H1 (cell line): ENCODE data around the gene MAPK8IP3. TPM values are rescaled to one million over a fixed set of nuclear protein-coding genes. Genes with fewer than 3 reads are reported as not detected.

Experiments
- BCL11A ChIP-seq, 2 experiments: IDR thresholded peaks; one replicate each; pipeline ENCODE4 v1.6.1; 2011; ENCODE audit warnings: low read depth in 2 of 2, low read length in 2 of 2, mild to moderate bottlenecking in 2 of 2
- BRCA1 ChIP-seq: IDR thresholded peaks from 2 replicates; pipeline ENCODE4 v1.6.1; 2012; ENCODE audit warnings: low read depth, low read length, improper control_type of control experiment
- CBX5 ChIP-seq: fragments of 300-800, 300-1000 bp; sonication (generic); IDR thresholded peaks from 2 replicates; pipeline ENCODE4 v1.7.1; 2016; ENCODE audit warnings: antibody characterized with exemption, low read length, low read depth
- CHD2 ChIP-seq: IDR thresholded peaks from 2 replicates; pipeline ENCODE4 v1.6.1; 2012; ENCODE audit warnings: low read length, improper control_type of control experiment
- CREB1 ChIP-seq: IDR thresholded peaks from 2 replicates; pipeline ENCODE4 v1.6.1; 2012; ENCODE audit warnings: inconsistent platforms
- CTCF ChIP-seq, 3 experiments: IDR thresholded peaks; 1 replicate in 2 of 3; 2 replicates in 1 of 3; pipeline versions ENCODE4 v1.5.1 to v1.6.1; 2011; ENCODE audit warnings: low read length in 3 of 3, mild to moderate bottlenecking in 3 of 3, inconsistent platforms in 2 of 3, low read depth in 1 of 3, moderate library complexity in 1 of 3; ENCODE audit not compliant: insufficient read depth in 1 of 3; ENCODE audit errors: control extremely low read depth in 1 of 3
- EZH2 ChIP-seq: fragments of 200-600 bp; sonication (generic); IDR thresholded peaks from 2 replicates; pipeline ENCODE4 v1.7.1; 2012; ENCODE audit warnings: low read depth, mild to moderate bottlenecking, moderate library complexity, low read length, inconsistent platforms; ENCODE audit not compliant: severe bottlenecking
- HDAC2 ChIP-seq, 2 experiments: fragments of 300-600 bp in 1 of 2; sonication (generic) in 1 of 2; IDR thresholded peaks; 2 replicates each; pipeline ENCODE4 v1.6.1; 2011 to 2012; ENCODE audit warnings: low read depth in 2 of 2, low read length in 2 of 2, mild to moderate bottlenecking in 2 of 2, moderate library complexity in 2 of 2, borderline replicate concordance in 1 of 2, inconsistent platforms in 1 of 2
- HDAC6 ChIP-seq: IDR thresholded peaks from one replicate; pipeline ENCODE4 v1.7.1; 2012; ENCODE audit warnings: low read depth, mild to moderate bottlenecking, inconsistent platforms, low read length, moderate library complexity
- JUN ChIP-seq: IDR thresholded peaks from 2 replicates; pipeline ENCODE4 v1.6.1; 2011; ENCODE audit warnings: low read depth, mild to moderate bottlenecking, improper control_type of control experiment, low read length
- MAFK ChIP-seq: IDR thresholded peaks from 2 replicates; pipeline ENCODE4 v1.6.1; 2012; ENCODE audit warnings: low read depth, mild to moderate bottlenecking, improper control_type of control experiment, low read length
- MAX ChIP-seq: IDR thresholded peaks from 2 replicates; pipeline ENCODE4 v1.6.1; 2012; ENCODE audit warnings: inconsistent platforms
- NRF1 ChIP-seq: IDR thresholded peaks from 2 replicates; pipeline ENCODE4 v1.6.1; 2011; ENCODE audit warnings: mild to moderate bottlenecking, low read depth, low read length, improper control_type of control experiment
- PHF8 ChIP-seq: fragments of 200-600 bp; sonication (generic); conservative IDR thresholded peaks from 2 replicates; pipeline ENCODE4 v1.7.1; 2012; ENCODE audit warnings: low read depth, mild to moderate bottlenecking, inconsistent platforms, low read length, moderate library complexity
- RBBP5 ChIP-seq: IDR thresholded peaks from 2 replicates; pipeline ENCODE4 v1.7.1; 2012; ENCODE audit warnings: low read depth, mild to moderate bottlenecking, inconsistent platforms, low read length, moderate library complexity, borderline replicate concordance
- SP1 ChIP-seq: IDR thresholded peaks from 2 replicates; pipeline ENCODE4 v1.6.1; 2011; ENCODE audit warnings: low read depth, low read length
- SP2 ChIP-seq: IDR thresholded peaks from 2 replicates; pipeline ENCODE4 v1.6.1; 2012; ENCODE audit warnings: mild to moderate bottlenecking, low read length, inconsistent platforms
- SRF ChIP-seq: IDR thresholded peaks from 2 replicates; pipeline ENCODE4 v1.6.1; 2011; ENCODE audit warnings: mild to moderate bottlenecking, low read depth, low read length, moderate library complexity
- SUZ12 ChIP-seq: fragments of 200-600 bp; sonication (generic); IDR thresholded peaks from 2 replicates; pipeline ENCODE4 v1.6.1; 2012; ENCODE audit warnings: mild to moderate bottlenecking, inconsistent platforms, low read length, moderate library complexity, mixed read lengths
- TAF1 ChIP-seq: IDR thresholded peaks from 2 replicates; pipeline ENCODE4 v1.6.1; 2011; ENCODE audit warnings: mild to moderate bottlenecking, low read depth, low read length
- TBP ChIP-seq: IDR thresholded peaks from 2 replicates; pipeline ENCODE4 v1.6.1; 2011; ENCODE audit warnings: low read depth, low read length, improper control_type of control experiment
- USF2 ChIP-seq: IDR thresholded peaks from 2 replicates; pipeline ENCODE4 v1.6.1; 2011; ENCODE audit warnings: low read length, improper control_type of control experiment
- polyA plus RNA-seq, 7 experiments: library from polyadenylated mRNA; depleted of rRNA in 3 of 7; stranded (reverse) in 5 of 7; unstranded in 2 of 7; fragments of >200 nt in 5 of 7; fragments of 200-250 nt in 2 of 7; gene quantifications; 1 replicate in 5 of 7; 2 replicates in 1 of 7; 4 replicates in 1 of 7; pipeline versions ENCODE4 v1.2.1 to v1.2.3, GENCODE V29; 2011 to 2013; ENCODE audit warnings: missing spikeins in 2 of 7, mixed read lengths in 2 of 7
- total RNA-seq: library from RNA; stranded (reverse); fragmentation: NEBNext Ultra II Directional; extraction: Animal tissue kit (Norgen Biotek cat#: 25700); gene quantifications from 2 replicates; pipeline ENCODE4 v1.2.1, GENCODE V29; 2021

MAPK8IP3 gene
- total and polyA plus RNA-seq, 2 of the 8 experiments (the other 6 are each of a cell fraction or from before 2014, with no cell fraction given) = 16.9 to 43.4 TPM

- TF ChIP-seq TBP = peak; percentile 75; the same call in 1 of the 2 replicates
- TF ChIP-seq CTCF (IDR thresholded peaks at IDR 0.05; ENCODE audit: control extremely low read depth in 1 of 3, insufficient read depth in 1 of 3, low read depth in 1 of 3, low read length in 3 of 3) = no peak
- TF ChIP-seq CHD2 = peak; percentile 88
- no peak for TF ChIP-seq USF2
- peak; percentile 96 for TF ChIP-seq SP1
- TF ChIP-seq SUZ12 = no peak
- peak; percentile 44; the same call in 1 of the 2 replicates for TF ChIP-seq MAX
- no peak for TF ChIP-seq HDAC2 (IDR thresholded peaks at IDR 0.05; ENCODE audit: borderline replicate concordance in 1 of 2, low read depth in 2 of 2, low read length in 2 of 2)
- no peak for TF ChIP-seq CBX5
- peak; percentile 76 for TF ChIP-seq SP2
- 0 out of 2 replicates have a peak, but pooled peaks have one; percentile 35 for TF ChIP-seq RBBP5
- TF ChIP-seq HDAC6 = no peak
- peak; percentile 81 for TF ChIP-seq TAF1
- no peak for TF ChIP-seq BCL11A (IDR thresholded peaks at IDR 0.05; ENCODE audit: low read depth in 2 of 2, low read length in 2 of 2)
- peak; percentile 76 for TF ChIP-seq CREB1
- no peak for TF ChIP-seq SRF
- no peak for TF ChIP-seq EZH2
- no peak for TF ChIP-seq NRF1
- no peak for TF ChIP-seq JUN
- peak; percentile 67; the same call in 1 of the 2 replicates for TF ChIP-seq PHF8
- no peak for TF ChIP-seq MAFK
- TF ChIP-seq BRCA1 = no peak
Measured at GRCh38 chr16:1677942-1678499, 28.0 kb upstream of the MAPK8IP3 start, which contains the start of gene JPT2 (continued).
